Limb (tissue), 2 donors: ENCODE results near the gene GPAM.
"Not testable (repeated sequence)": the region's sequence is repeated elsewhere in the genome, so short reads cannot be mapped to it uniquely, and the experiment has no call there.

ENCODE experiments used
- DNase-seq, 2 donors: peaks; one replicate each; pipeline ENCODE4 v3.0.0-alpha.2; 2016; ENCODE audit errors: extremely low spot score in 2 of 2

The GPAM gene

GRCh38 chr10:112183329-112184051, at the start of gene GPAM:
Gene GPAM (minus strand): TSS chr10:112183765. CDS start chr10:112181784, 1,981 bp downstream.
- DNase-seq, result peak; percentile 91 to 100

GRCh38 chr10:112232670-112233069, 49.1 kb upstream of the GPAM start:
- no peak for DNase-seq

GRCh38 chr10:112231602-112232400, 48.2 kb upstream of the GPAM start:
- no peak for DNase-seq

GRCh38 chr10:112230325-112230988, 46.9 kb upstream of the GPAM start:
- no peak for DNase-seq

- DNase-seq, result no peak
These were observed 46.3 kb upstream of the GPAM start for GRCh38 chr10:112229901-112230300.

- DNase-seq, result no peak
These were observed 45.5 kb upstream of the GPAM start for GRCh38 chr10:112229096-112229495.

GRCh38 chr10:112228366-112229088, 45.0 kb upstream of the GPAM start:
- DNase-seq, result not testable (repeated sequence)

- DNase-seq, result no peak
These were observed 43.9 kb upstream of the GPAM start for GRCh38 chr10:112227331-112227987.

- DNase-seq, result no peak
These were observed 43.1 kb upstream of the GPAM start for GRCh38 chr10:112226439-112227248.

GRCh38 chr10:112225771-112226438, 42.3 kb upstream of the GPAM start:
- DNase-seq, result no peak

GRCh38 chr10:112224933-112225529, 41.5 kb upstream of the GPAM start:
- no peak for DNase-seq

- no peak for DNase-seq
These were observed 40.2 kb upstream of the GPAM start for GRCh38 chr10:112223725-112224124.

- DNase-seq, result no peak
These were observed 39.2 kb upstream of the GPAM start for GRCh38 chr10:112222799-112223198.

- DNase-seq, result no peak
These were observed 38.0 kb upstream of the GPAM start for GRCh38 chr10:112221545-112221944.

GRCh38 chr10:112218960-112219359, 35.4 kb upstream of the GPAM start:
- DNase-seq, result no peak

GRCh38 chr10:112218036-112218390, 34.4 kb upstream of the GPAM start:
- no peak for DNase-seq

GRCh38 chr10:112217386-112218035, 33.9 kb upstream of the GPAM start:
- no peak for DNase-seq

GRCh38 chr10:112216966-112217365, 33.4 kb upstream of the GPAM start:
- DNase-seq, result no peak

GRCh38 chr10:112216151-112216550, 32.6 kb upstream of the GPAM start:
- no peak for DNase-seq
